ENCODE data around the gene GOSR1. TPM values are rescaled to one million over a fixed set of nuclear protein-coding genes. Genes with fewer than 3 reads are reported as not detected.
A peak's percentile ranks its signal among the peaks of the same experiment; 100 is the strongest.

The GOSR1 gene
- total and polyA plus RNA-seq, 11 donors: 8.9 to 39.7 (median 29.8) TPM

- Histone ChIP-seq H3K4me1 (no peaks in the 10 kb centered on the region), H3K27ac (no peak overlapping the region), H3K27me3 (no peaks in the 10 kb centered on the region), H3K4me3 (peak overlapping the region in 1 of 12 donors; percentile 12), H3K36me3 (no peaks in the 10 kb centered on the region), H3K9me3 (no peaks in the 10 kb centered on the region)
- ATAC-seq (no peak), DNase-seq (no peak)
- TF ChIP-seq CTCF (IDR thresholded peaks at IDR 0.05) (no peak), POLR2A (IDR thresholded peaks at IDR 0.05) (no peak)
- 83 to 87% (median 86%) methylated on average over 30 of the region's 30 CpGs for WGBS, 4 donors
- intact Hi-C loops (cut with DNase I): no loop called here
These were observed 99.2 kb downstream of the GOSR1 start for GRCh38 chr17:30576326-30576861.

Other genes starting within 250 kb of the GOSR1 start
- gene SLC6A4, start 241.7 kb upstream of the GOSR1 start, total RNA-seq: 1 to 10 TPM in 1 of 9 donors, under 1 TPM in 4, not detected in 4; 0.10 to 1.8 (median 0.17) TPM
- under 1 TPM; 0.04 to 0.73 TPM for gene SLC6A4, start 241.7 kb upstream of the GOSR1 start, polyA plus RNA-seq
- gene BLMH, start 185.5 kb upstream of the GOSR1 start, total RNA-seq: 10 to 100 TPM; 11.1 to 26.2 (median 15.4) TPM
- 10 to 100 TPM in 1 of 2 donors, 1 to 10 TPM in 1; 5.3 to 22.1 TPM for gene BLMH, start 185.5 kb upstream of the GOSR1 start, polyA plus RNA-seq
- not detected for gene TMIGD1, start 143.4 kb upstream of the GOSR1 start, total RNA-seq
- gene TMIGD1, start 143.4 kb upstream of the GOSR1 start, polyA plus RNA-seq: not detected
- gene CPD, start 98.5 kb upstream of the GOSR1 start, total RNA-seq: 10 to 100 TPM; 18.9 to 54.2 (median 31.8) TPM
- gene CPD, start 98.5 kb upstream of the GOSR1 start, polyA plus RNA-seq: 10 to 100 TPM in 1 of 2 donors, 1 to 10 TPM in 1; 3.6 to 36.7 TPM